Trophoblast cell (in vitro differentiated cells and primary cell): ENCODE data around the gene TMEM138.

Experiments
- DNase-seq, 2 donors: peaks; one replicate each; pipeline ENCODE4 v3.0.0-alpha.2; 2016
- H2AFZ ChIP-seq: 2 replicates; pipeline ENCODE4 v1.6.1; 2013; ENCODE audit warnings: low read length, moderate library complexity, mild to moderate bottlenecking; ENCODE audit not compliant: insufficient read depth, poor library complexity
- H2AK5ac ChIP-seq: 2 replicates; pipeline ENCODE4 v1.6.1; 2013; ENCODE audit warnings: mild to moderate bottlenecking, low read length
- H2BK120ac ChIP-seq: 2 replicates; pipeline ENCODE4 v1.6.1; 2013; ENCODE audit warnings: low read length, mild to moderate bottlenecking, moderate library complexity; ENCODE audit not compliant: insufficient read depth, poor library complexity
- H2BK12ac ChIP-seq: 2 replicates; pipeline ENCODE4 v1.6.1; 2013; ENCODE audit warnings: mild to moderate bottlenecking, low read length, moderate library complexity
- H2BK5ac ChIP-seq: 2 replicates; pipeline ENCODE4 v1.6.1; 2013; ENCODE audit warnings: low read length, low read depth, moderate library complexity, mild to moderate bottlenecking; ENCODE audit not compliant: poor library complexity
- H3K14ac ChIP-seq: 2 replicates; pipeline ENCODE4 v1.6.1; 2013; ENCODE audit warnings: mild to moderate bottlenecking, low read length
- H3K18ac ChIP-seq: 2 replicates; pipeline ENCODE4 v1.6.1; 2013; ENCODE audit warnings: mild to moderate bottlenecking, low read length
- H3K23ac ChIP-seq: 2 replicates; pipeline ENCODE4 v1.6.1; 2013; ENCODE audit warnings: low read length
- H3K27ac ChIP-seq: 2 replicates; pipeline ENCODE4 v1.5.1; 2013; ENCODE audit warnings: low read depth, mild to moderate bottlenecking, inconsistent platforms, low read length, moderate library complexity
- H3K27me3 ChIP-seq: 2 replicates; pipeline ENCODE4 v1.6.1; 2013; ENCODE audit warnings: inconsistent platforms, mild to moderate bottlenecking, low read length, moderate library complexity; ENCODE audit not compliant: insufficient read depth
- H3K36me3 ChIP-seq, 2 experiments: 1 replicate in 1 of 2; 2 replicates in 1 of 2; pipeline ENCODE4 v1.6.1; 2013; ENCODE audit warnings: low read length in 2 of 2, mild to moderate bottlenecking in 2 of 2, moderate library complexity in 1 of 2; ENCODE audit not compliant: insufficient read depth in 2 of 2, control insufficient read depth in 1 of 2
- H3K4ac ChIP-seq: 2 replicates; pipeline ENCODE4 v1.6.1; 2013; ENCODE audit warnings: low read depth, mild to moderate bottlenecking, low read length, moderate library complexity
- H3K4me1 ChIP-seq, 2 experiments: 1 replicate in 1 of 2; 2 replicates in 1 of 2; pipeline ENCODE4 v1.6.1; 2013; ENCODE audit warnings: low read length in 2 of 2, mild to moderate bottlenecking in 2 of 2, moderate library complexity in 1 of 2; ENCODE audit not compliant: insufficient read depth in 2 of 2, control insufficient read depth in 1 of 2
- H3K4me2 ChIP-seq: 2 replicates; pipeline ENCODE4 v1.6.1; 2013; ENCODE audit warnings: inconsistent platforms, mild to moderate bottlenecking, low read length, moderate library complexity
- H3K4me3 ChIP-seq: 2 replicates; pipeline ENCODE4 v1.5.1; 2013; ENCODE audit warnings: mild to moderate bottlenecking, low read depth, low read length, inconsistent platforms
- H3K79me1 ChIP-seq: one replicate; pipeline ENCODE4 v1.6.1; 2013; ENCODE audit warnings: low read length
- H3K79me2 ChIP-seq: 2 replicates; pipeline ENCODE4 v1.6.1; 2013; ENCODE audit warnings: low read length, mild to moderate bottlenecking; ENCODE audit not compliant: control insufficient read depth, insufficient read depth, poor library complexity
- H3K9ac ChIP-seq: 2 replicates; pipeline ENCODE4 v1.6.1; 2013; ENCODE audit warnings: mild to moderate bottlenecking, low read length
- H3K9me3 ChIP-seq: 2 replicates; pipeline ENCODE4 v1.6.1; 2013; ENCODE audit warnings: low read depth, mild to moderate bottlenecking, control low read depth, inconsistent platforms, low read length; ENCODE audit not compliant: insufficient read depth
- H4K12ac ChIP-seq: 2 replicates; pipeline ENCODE4 v1.6.1; 2013; ENCODE audit warnings: low read depth, mild to moderate bottlenecking, low read length, moderate library complexity
- H4K8ac ChIP-seq: 2 replicates; pipeline ENCODE4 v1.6.1; 2013; ENCODE audit warnings: low read depth, mild to moderate bottlenecking, low read length, moderate library complexity
- H4K91ac ChIP-seq: one replicate; pipeline ENCODE4 v1.6.1; 2013; ENCODE audit warnings: low read depth, mild to moderate bottlenecking, low read length, moderate library complexity
- WGBS: extraction: QIAGEN DNeasy Blood & Tissue Kit; methylation state at CpG from one replicate; pipeline ENCODE4 v1.1.7; 2013; ENCODE audit warnings: missing lambda C conversion rate; ENCODE audit not compliant: insufficient read length, insufficient coverage; ENCODE audit errors: extremely low coverage; 5-methylcytosine and 5-hydroxymethylcytosine counted together

Gene TMEM138

GRCh38 chr11:61401173-61401572 lies 39.0 kb downstream of the TMEM138 start:
- DNase-seq: no peak
- Histone ChIP-seq H2BK5ac (no peak overlapping the region), H4K8ac (no peak overlapping the region), H4K91ac (no peak overlapping the region), H3K4ac (no peak overlapping the region), H3K79me1 (peaks cover 8% of the 10 kb centered on the region), H3K4me1 (peaks cover 2 to 8% of the 10 kb centered on the region in 2 experiments), H3K4me2 (no peak overlapping the region), H3K79me2 (no peaks in the 10 kb centered on the region), H3K9me3 (no peaks in the 10 kb centered on the region), H2AFZ (no peak overlapping the region), H3K14ac (no peak overlapping the region), H3K4me3 (no peak overlapping the region), H3K9ac (no peak overlapping the region), H3K27me3 (no peaks in the 10 kb centered on the region), H3K18ac (no peak overlapping the region), H2BK120ac (no peak overlapping the region), H3K27ac (no peak overlapping the region), H2AK5ac (no peak overlapping the region), H2BK12ac (no peak overlapping the region), H3K36me3 (peaks cover 21 to 41% of the 10 kb centered on the region in 2 experiments), H3K23ac (no peak overlapping the region), H4K12ac (no peak overlapping the region)
- WGBS: no CpG with 5 or more reads among the region's 2 CpGs

- Histone ChIP-seq H3K9me3 (no peaks in the 10 kb centered on the region), H3K4me2 (no peak overlapping the region), H2BK12ac (no peak overlapping the region), H3K36me3 (peaks cover 21 to 41% of the 10 kb centered on the region in 2 experiments), H2BK120ac (no peak overlapping the region), H3K27ac (no peak overlapping the region), H3K14ac (no peak overlapping the region), H3K79me2 (no peaks in the 10 kb centered on the region), H3K23ac (no peak overlapping the region), H2AK5ac (no peak overlapping the region), H2BK5ac (no peak overlapping the region), H4K8ac (no peak overlapping the region), H4K12ac (no peak overlapping the region), H3K79me1 (peaks cover 8% of the 10 kb centered on the region), H3K27me3 (no peaks in the 10 kb centered on the region), H3K4me1 (peaks cover 2 to 8% of the 10 kb centered on the region in 2 experiments), H3K9ac (no peak overlapping the region), H2AFZ (no peak overlapping the region), H3K18ac (no peak overlapping the region), H4K91ac (no peak overlapping the region), H3K4ac (no peak overlapping the region), H3K4me3 (no peak overlapping the region)
- peak in 1 of 2 donors; percentile 13 for DNase-seq
- WGBS: no CpG with 5 or more reads among the region's 2 CpGs
These were observed 39.4 kb downstream of the TMEM138 start for GRCh38 chr11:61401573-61401972.

GRCh38 chr11:61403658-61404057 lies 41.5 kb downstream of the TMEM138 start:
- no peaks in the 10 kb centered on the region for H3K27me3 ChIP-seq
- no peak overlapping the region for H4K12ac ChIP-seq
- peaks cover 2 to 8% of the 10 kb centered on the region in 2 experiments for H3K4me1 ChIP-seq
- no peak for DNase-seq
- H3K18ac ChIP-seq: no peak overlapping the region
- no peak overlapping the region for H3K9ac ChIP-seq
- H3K23ac ChIP-seq: no peak overlapping the region
- H4K8ac ChIP-seq: no peak overlapping the region
- no peak overlapping the region for H2BK12ac ChIP-seq
- H3K4ac ChIP-seq: no peak overlapping the region
- H3K79me1 ChIP-seq: peaks cover 8% of the 10 kb centered on the region
- H3K27ac ChIP-seq: peak overlapping the region; percentile 67
- peaks cover 21 to 44% of the 10 kb centered on the region in 2 experiments for H3K36me3 ChIP-seq
- peak overlapping the region; percentile 61 for H2BK120ac ChIP-seq
- H3K14ac ChIP-seq: no peak overlapping the region
- no peak overlapping the region for H2AK5ac ChIP-seq
- H4K91ac ChIP-seq: peak overlapping the region; percentile 19
- no peaks in the 10 kb centered on the region for H3K9me3 ChIP-seq
- H3K79me2 ChIP-seq: no peaks in the 10 kb centered on the region
- no peak overlapping the region for H3K4me2 ChIP-seq
- WGBS: no CpG with 5 or more reads among the region's 1 CpG
- H2BK5ac ChIP-seq: no peak overlapping the region
- H3K4me3 ChIP-seq: no peak overlapping the region
- no peak overlapping the region for H2AFZ ChIP-seq

GRCh38 chr11:61404103-61404502 lies 41.9 kb downstream of the TMEM138 start:
- Histone ChIP-seq H2AK5ac (no peak overlapping the region), H3K9me3 (no peaks in the 10 kb centered on the region), H3K4me2 (no peak overlapping the region), H3K4ac (no peak overlapping the region), H3K4me3 (no peak overlapping the region), H4K12ac (no peak overlapping the region), H3K4me1 (peaks cover 2 to 8% of the 10 kb centered on the region in 2 experiments), H2BK5ac (peak overlapping the region; percentile 49), H4K8ac (no peak overlapping the region), H3K27ac (peak overlapping the region; percentile 67), H3K18ac (no peak overlapping the region), H2BK12ac (no peak overlapping the region), H3K36me3 (peaks cover 25 to 47% of the 10 kb centered on the region in 2 experiments), H2AFZ (no peak overlapping the region), H2BK120ac (peak overlapping the region; percentile 61), H3K79me2 (no peaks in the 10 kb centered on the region), H3K9ac (no peak overlapping the region), H3K14ac (no peak overlapping the region), H3K79me1 (peaks cover 8% of the 10 kb centered on the region), H4K91ac (peak overlapping the region; percentile 68), H3K23ac (no peak overlapping the region), H3K27me3 (no peaks in the 10 kb centered on the region)
- DNase-seq: no peak
- WGBS: no CpG with 5 or more reads among the region's 5 CpGs
